Eye (tissue), 1 donor: ENCODE results near the gene AXDND1.

Experiments
- DNase-seq: peaks from one replicate; pipeline ENCODE4 v3.0.0-alpha.2; 2015

AXDND1 gene

DNA sequence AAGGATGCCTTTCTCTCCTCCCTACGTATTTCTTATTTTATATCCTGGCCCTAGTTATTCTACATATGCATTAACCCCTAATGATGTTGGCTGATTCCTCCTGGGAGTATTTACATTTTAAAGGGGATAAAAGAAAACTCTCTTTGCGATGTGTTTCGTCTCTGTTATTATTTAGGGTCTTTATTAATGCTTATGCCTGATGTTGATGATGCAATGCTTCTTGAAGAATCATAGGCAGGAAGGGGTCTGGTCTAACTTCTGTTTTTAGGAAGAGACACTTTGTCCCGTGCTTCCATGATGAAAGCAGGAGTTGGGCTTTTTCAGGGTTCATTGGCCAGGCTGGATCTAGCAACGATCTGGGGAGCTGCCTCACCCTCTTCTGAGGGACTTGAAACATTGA, 210.7 kb downstream of the AXDND1 start:
- no peak for DNase-seq

DNA sequence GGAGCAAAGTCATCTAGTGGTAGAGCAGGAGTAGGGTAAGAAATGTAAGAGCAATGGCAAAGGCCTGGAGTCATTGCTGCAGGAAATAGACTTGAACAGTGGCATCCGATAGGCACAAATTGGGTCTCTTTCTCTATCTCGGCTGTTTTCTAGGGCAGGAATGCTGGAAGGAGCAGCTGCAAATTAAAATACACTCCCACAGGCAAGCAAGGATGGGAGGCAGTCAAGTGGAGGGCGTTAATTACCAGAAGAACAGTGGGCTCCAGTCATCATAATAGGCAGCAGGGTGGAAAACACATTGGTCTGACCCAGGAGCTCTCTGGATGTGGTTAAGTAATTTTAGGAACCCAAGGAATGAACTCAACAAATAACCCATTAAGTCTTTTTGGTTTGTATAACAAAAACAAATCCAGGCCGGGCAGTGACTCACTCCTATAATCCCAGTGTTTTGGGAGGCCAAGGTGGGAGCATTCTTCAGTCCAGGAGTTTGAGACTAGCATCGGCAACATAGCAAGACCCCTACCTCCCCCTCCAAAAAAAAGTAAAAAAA, 218.1 kb downstream of the AXDND1 start:
- no peak for DNase-seq

DNA sequence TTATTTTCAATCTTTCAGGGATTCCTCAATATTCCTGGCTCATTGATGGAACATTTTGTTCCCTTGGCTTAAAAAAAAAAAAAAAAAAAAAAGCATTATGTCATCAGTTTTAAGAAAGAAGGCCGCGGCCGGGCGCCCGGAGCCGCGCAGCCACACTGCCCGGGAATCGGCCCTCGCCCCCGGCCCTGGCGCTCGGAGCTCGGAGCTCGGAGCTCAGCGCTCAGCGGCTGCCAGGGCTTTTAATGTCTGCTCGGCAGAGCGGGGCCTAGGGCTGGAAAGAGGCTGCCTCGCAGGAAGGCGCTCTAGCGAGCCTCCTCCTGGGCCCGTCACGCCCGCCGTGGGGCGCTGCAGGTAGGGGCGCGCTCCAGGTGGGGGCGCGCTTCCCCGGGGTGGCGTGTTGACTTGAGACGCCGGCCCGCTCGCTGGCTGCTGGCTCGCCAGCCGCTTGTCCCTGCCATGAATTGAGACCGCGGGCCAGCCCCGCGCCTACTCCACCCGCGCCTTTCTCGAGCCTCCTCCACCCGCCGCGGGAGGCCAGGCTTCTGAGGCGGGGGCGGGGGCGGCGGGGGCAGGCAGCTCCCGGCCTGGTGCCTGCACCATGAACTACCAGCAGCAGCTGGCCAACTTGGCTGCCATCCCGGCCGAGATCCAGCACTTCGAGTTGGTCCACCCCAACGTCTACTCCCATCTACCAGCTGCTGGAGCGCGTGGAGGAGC, 220.5 kb downstream of the AXDND1 start:
- DNase-seq, result peak; percentile 88

DNA sequence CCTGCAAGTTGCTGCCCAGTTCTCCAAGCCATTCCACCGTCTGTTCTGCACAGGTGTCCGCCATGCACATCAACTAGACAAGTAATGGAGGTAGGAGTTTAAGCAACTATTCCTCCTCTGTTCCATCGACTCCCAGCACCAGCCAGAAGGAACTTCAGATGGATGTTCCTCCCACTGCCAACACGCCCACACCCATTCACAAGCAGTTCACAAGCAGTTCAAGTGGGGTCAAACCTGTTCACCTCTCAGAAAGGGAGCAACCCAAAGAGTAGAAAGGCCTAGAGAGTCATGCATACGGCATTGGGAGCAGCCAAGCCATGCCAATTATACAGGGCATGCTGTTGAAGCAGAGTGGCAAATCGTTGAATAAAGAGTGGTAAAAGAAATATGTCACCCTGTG, 221.6 kb downstream of the AXDND1 start:
- DNase-seq, result no peak

DNA sequence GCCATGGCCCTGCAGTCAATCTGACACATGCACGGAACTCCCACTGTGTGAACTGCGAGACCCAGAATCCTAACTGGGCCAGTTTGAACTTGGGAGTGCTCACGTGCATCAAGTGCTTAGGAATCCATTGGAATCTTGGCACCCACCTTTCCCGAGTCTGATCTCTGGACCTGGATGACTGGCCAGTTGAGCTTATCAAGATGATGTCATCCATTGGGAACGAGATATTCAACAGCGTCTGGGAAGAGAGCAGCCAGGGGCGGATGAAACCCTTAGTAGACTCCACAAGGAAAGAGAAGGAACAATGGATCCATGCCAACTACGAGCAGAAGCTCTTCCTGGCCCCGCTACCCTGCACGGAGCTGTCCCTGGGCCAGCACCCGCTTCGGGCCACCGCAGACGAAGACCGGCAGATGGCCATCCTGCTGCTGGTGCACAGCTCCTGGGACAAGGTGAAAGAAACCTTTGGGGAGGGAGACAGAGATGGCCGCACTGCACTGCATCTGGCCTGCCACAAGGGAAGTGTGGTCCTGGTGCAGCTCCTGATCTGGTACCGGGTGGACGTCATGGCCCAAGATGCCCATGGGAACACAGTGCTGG, 222.8 kb downstream of the AXDND1 start:
- DNase-seq, result no peak

DNA sequence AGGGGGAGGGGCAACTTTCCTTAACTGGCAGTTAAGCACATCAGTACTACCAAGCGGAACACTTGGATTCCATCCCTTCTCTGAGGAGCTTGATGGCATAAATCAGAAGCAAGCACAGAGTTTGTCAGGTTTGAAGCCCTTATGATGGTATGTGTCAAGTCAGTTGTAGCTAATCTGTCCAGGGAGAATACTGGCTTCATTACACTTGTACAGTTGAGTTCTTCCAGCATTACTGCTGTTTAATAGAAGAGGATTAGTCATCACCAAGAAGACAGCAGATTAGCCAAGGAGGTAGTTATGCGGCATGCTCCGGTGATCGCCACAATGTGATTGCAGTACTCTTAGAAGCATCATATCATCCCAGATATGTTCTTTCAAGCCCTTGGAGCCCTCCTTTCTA, 223.7 kb downstream of the AXDND1 start:
- peak; percentile 54 for DNase-seq

DNA sequence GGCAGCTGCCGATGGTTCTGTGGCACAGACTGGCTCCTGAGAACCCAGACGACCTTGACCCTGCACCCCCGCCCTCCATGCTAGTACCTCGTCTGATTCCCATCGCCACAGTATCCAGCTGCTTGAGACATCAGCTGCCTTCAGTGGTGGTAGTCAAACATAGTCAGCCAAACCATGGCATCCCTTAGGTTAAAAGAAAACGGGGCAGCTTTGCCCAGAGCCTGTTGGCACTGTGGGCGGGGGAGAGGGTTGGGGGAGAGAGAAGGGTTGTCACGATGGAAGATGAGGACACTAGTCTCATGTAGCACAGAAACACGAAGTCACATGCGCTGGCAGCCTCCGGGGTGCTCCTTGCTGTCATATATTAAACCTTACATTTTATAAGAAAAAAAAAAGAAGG, 224.9 kb downstream of the AXDND1 start:
- DNase-seq, result no peak

DNA sequence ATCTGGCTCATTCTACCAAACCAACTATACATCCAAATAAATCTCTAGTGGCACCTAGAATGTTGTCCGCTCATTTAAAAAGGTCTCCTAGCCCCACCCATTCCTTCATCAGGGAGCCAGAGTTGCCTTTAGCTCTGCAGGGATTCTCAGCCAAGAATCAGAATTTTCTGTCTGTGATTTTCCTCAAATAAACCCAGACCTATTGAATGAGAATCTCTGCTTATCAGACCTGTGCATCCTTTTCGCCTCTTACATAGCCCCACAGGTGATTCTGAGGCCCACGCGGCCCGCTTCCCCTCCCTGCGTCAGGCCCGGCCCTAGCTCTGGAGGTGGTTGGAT, 225.5 kb downstream of the AXDND1 start:
- no peak for DNase-seq

DNA sequence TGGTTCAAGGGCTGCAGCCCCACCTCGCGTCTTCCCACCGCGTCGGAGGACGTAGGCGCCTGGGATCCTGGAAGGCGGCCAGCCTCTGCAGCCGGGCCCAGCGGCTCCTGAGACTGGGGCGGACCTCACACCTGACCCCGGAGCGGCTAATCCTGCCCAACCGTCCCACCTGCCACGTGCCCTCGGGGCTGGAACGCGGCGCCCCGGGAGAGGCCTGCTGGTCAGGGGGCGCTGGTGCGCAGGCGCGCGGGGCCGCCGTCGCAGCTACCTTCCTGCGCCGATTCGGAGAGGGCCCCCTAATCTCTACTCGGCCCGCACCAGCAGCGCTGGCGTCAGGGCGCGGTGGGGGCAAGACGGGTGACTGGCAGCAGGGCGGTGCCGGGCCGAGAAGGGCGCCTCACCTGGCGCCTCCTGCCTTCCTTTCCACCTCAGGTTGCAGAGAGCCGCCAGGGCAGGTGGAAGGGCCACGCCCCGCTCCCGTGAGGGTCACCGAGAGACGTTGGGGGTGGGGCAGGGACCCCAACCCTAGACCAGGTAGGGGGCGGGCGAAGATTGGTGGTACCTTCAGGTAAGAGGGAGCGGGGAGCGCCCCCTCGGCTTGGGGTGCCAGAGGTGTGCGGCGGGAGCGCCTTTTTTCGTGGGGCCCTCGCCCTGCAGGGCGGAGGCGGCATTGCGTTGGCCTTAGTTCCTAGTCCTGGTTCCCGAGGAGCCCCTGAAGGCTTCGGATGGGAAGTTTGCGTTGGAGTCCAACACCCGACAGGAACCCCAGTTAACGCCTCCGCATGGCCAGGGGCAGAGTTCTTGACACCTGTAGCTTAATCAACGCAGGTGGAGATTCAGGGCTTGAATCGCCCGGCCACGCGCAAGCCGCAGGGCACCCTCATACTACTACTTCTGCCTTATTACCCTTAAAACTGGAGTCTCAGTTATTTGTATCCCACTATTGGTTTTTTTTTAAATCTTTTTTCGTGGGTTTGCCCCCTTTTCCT, 226.1 kb downstream of the AXDND1 start, which contains the start of gene TDRD5:
TDRD5 (plus strand) TSS at position 241 of the 989 bp plus-strand sequence. CDS start 784 bp downstream, outside the sequence.
- peak; percentile 66 for DNase-seq

DNA sequence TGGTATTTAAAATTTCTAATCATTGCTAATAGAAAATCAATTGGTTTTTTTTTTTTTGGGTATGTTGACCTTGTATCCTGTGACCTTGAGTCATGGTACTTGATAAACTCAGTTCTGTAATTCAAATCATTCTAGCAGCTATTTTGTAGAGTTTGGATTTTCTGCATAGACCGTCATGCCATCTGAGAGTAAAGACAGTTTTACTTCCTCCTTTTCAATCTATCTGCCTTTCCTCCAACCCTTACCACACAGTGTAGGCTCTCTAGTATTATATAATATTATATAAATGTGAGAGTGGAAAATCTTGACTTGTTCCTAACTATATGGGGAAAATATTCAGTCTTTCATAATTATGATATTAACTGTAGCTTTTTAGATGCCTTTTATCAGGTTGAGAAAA, 232.9 kb downstream of the AXDND1 start:
- DNase-seq, result no peak

DNA sequence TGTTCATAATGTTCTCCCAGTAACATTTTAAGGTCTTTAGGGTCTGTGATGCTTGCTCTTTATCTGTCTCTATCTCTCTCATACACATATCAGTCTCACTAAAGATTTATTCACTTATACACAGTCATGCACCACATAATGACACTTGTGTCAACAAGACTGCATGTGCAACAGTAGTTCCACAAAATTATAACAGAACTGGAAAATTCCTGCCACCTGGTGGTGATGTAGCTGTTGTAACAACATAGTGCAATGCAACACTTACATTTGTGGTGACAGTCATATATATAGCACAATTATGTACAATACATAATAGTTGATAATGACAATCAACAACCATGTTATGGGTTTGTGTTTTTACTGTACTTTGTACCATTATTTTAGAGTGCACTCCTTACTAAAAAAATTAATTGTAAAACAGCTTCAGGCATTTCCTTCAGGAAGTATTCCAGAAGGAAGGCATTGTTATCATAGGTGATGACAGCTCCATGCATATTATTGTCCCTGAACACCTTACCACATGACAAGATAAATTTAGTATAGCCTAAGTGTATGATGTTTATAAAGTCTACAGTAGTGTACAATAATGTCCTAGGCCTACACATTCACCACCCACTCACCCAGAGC, 234.0 kb downstream of the AXDND1 start:
- DNase-seq, result peak; percentile 49

DNA sequence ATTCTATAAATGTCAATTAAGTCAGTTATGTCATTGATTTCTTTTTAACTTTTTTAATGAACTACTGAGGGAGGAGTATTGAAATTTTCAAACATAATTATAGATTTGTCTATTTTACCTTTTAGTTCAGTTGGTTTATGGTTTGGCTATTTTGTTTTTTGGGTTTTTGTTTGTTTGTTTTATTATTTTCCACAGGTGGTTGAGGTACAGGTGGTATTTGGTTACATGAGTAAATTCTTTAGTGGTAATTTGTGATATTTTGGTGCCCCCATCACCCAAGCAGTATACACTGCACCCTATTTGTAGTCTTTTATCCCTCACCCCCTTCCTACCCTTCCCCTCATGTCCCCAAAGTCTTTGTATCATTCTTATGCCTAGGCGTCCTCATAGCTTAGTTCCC, 235.3 kb downstream of the AXDND1 start:
- no peak for DNase-seq
